Naive thymus-derived CD8-positive, alpha-beta T cell (primary cell): Measurements from ENCODE around the gene MEF2D. TPM values are rescaled to one million over a fixed set of nuclear protein-coding genes. Genes with fewer than 3 reads are reported as not detected.

Source experiments
- ATAC-seq, 2 donors: fragments of 150-1000 bp; cut with Tn5 transposase in 1 of 2; sonication (Bioruptor Pico), chemical (Tn5 transposase) in 1 of 2; 1 replicate in 1 of 2; 2 replicates in 1 of 2; pipeline ENCODE4 v1.10.0; 2021; ENCODE audit warnings: mild to moderate bottlenecking in 2 of 2, moderate library complexity in 2 of 2
- POLR2A ChIA-PET: fragments of 350-600 bp; sonication (Branson Sonifier 250); formaldehyde crosslinking; loops from one replicate; lab custom pipeline; 2021; ENCODE audit warnings: antibody characterized with exemption; lab: Charles Lee
- DNase-seq, 10 donors: peaks; one replicate each; pipeline versions ENCODE4 v3.0.0 to v3.0.0-alpha.2; 2020 to 2022
- H3K27ac Mint-ChIP-seq, 10 donors: one replicate each; pipeline ENCODE4 v1.8.0; 2020 to 2022; ENCODE audit warnings: mild to moderate bottlenecking in 10 of 10, mixed read lengths in 10 of 10, moderate library complexity in 4 of 10, inconsistent platforms in 1 of 10
- H3K27me3 Mint-ChIP-seq, 5 donors: one replicate each; pipeline ENCODE4 v1.8.0; 2021 to 2022; ENCODE audit warnings: mixed read lengths in 5 of 5
- H3K36me3 Mint-ChIP-seq, 3 donors: one replicate each; pipeline ENCODE4 v1.8.0; 2020 to 2022; ENCODE audit warnings: mixed read lengths in 3 of 3, mild to moderate bottlenecking in 2 of 3, inconsistent platforms in 1 of 3
- H3K4me1 Mint-ChIP-seq, 4 donors: one replicate each; pipeline ENCODE4 v1.8.0; 2021 to 2022; ENCODE audit warnings: mixed read lengths in 4 of 4
- H3K4me3 Mint-ChIP-seq, 10 donors: one replicate each; pipeline ENCODE4 v1.8.0; 2020 to 2022; ENCODE audit warnings: mild to moderate bottlenecking in 10 of 10, mixed read lengths in 10 of 10, moderate library complexity in 6 of 10, inconsistent platforms in 1 of 10
- H3K9me3 Mint-ChIP-seq, 9 donors: one replicate each; pipeline ENCODE4 v1.8.0; 2020 to 2022; ENCODE audit warnings: mixed read lengths in 9 of 9, mild to moderate bottlenecking in 3 of 9, inconsistent platforms in 1 of 9, moderate library complexity in 1 of 9
- polyA plus RNA-seq, 3 donors: library from polyadenylated mRNA; unstranded; fragments of 300-500 nt; fragmentation: Illumina TruSeq; gene quantifications; one replicate each; pipeline ENCODE4 v1.2.3, GENCODE V29; 2021
- total RNA-seq, 8 experiments: library from RNA in 2 of 8; stranded (reverse) in 2 of 8; gene quantifications; one replicate each; pipeline ENCODE4 v1.2.3 and lab custom pipeline; 2021 to 2026

MEF2D gene
- total and polyA plus RNA-seq, 5 experiments from 2014 or later, result 6.4 to 73.2 (median 12.6) TPM

- H3K27me3 Mint-ChIP-seq, result no peaks in the 10 kb centered on the region
- peaks cover 49 to 77% (median 75%) of the 10 kb centered on the region in 4 donors for H3K4me1 Mint-ChIP-seq
- H3K36me3 Mint-ChIP-seq, result peaks cover 0 to 16% (median 4%) of the 10 kb centered on the region in 3 donors
- DNase-seq (peak in 1 of 10 donors; percentile 42), ATAC-seq (no peak)
- peak overlapping the region; percentile 77 to 98 (median 87) for H3K4me3 Mint-ChIP-seq
- H3K9me3 Mint-ChIP-seq, result no peaks in the 10 kb centered on the region
- POLR2A ChIA-PET, result interaction anchor here (1.1 to 14.8 kb wide), 5 partner anchors 9 to 101 kb away, joined by 3 to 359 read pairs (median 13); partner anchors contain the start of gene TTC24
- H3K27ac Mint-ChIP-seq, result peak overlapping the region; percentile 64 to 99 (median 92)
Observed at GRCh38 chr1:156499194-156499841, 1.3 kb downstream of the MEF2D start.

DNA sequence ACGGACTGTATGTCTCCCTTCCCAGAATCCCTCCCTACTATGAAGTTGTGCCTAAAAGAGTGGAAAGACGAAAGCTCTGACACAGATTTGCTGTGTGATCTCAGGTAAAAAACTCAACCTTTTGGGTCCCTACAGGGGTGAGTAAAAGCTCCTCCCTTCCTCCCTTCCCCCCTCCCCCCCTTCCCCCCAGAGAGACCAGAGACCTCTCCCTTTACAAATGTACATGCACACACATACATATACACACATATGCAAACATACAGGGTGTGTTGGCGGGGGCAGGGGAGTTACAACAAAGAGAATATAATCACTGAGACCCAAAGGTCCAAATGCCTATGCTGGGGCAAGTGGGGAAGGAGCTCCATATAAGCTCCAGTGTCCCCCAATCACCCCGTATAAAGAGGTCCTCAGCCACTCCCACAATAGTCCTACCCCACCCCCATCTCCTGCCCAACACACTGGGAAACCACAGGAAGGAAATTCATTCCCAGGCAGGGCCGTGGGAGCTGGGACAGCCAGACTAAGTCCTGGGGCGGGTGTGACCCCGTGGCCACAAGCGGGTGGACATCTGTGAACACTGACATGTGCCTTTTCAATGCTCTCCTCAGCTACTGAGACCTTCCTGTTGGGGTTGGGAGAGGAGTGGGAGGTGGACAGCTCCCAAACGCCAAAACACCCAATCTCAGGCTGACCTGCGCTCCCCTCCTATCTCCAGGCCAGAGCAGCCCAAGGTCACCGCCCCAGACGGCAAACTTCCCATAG lies 2.0 kb downstream of the MEF2D start:
- peaks cover 48 to 77% (median 75%) of the 10 kb centered on the region in 4 donors for H3K4me1 Mint-ChIP-seq
- ATAC-seq, result no peak
- peak overlapping the region; percentile 77 to 98 (median 87) for H3K4me3 Mint-ChIP-seq
- peaks cover 0 to 16% (median 4%) of the 10 kb centered on the region in 3 donors for H3K36me3 Mint-ChIP-seq
- peak overlapping the region; percentile 64 to 99 (median 92) for H3K27ac Mint-ChIP-seq
- no peak for DNase-seq
- H3K9me3 Mint-ChIP-seq, result no peaks in the 10 kb centered on the region
- no peaks in the 10 kb centered on the region for H3K27me3 Mint-ChIP-seq
- POLR2A ChIA-PET, result interaction anchor here (0.5 to 14.8 kb wide), 8 partner anchors 9 to 102 kb away, joined by 3 to 359 read pairs (median 6); partner anchors contain the start of gene TTC24

GRCh38 chr1:156497743-156498431 lies 2.7 kb downstream of the MEF2D start:
- Mint-ChIP-seq H3K36me3 (peaks cover 0 to 16% (median 4%) of the 10 kb centered on the region in 3 donors), H3K27me3 (no peaks in the 10 kb centered on the region), H3K4me1 (peaks cover 45 to 77% (median 75%) of the 10 kb centered on the region in 4 donors), H3K27ac (peak overlapping the region; percentile 20 to 99 (median 90)), H3K4me3 (peak overlapping the region; percentile 77 to 98 (median 87)), H3K9me3 (no peaks in the 10 kb centered on the region)
- POLR2A ChIA-PET, result interaction anchor here (0.5 to 14.8 kb wide), 8 partner anchors 7 to 112 kb away, joined by 3 to 359 read pairs (median 10); partner anchors contain the start of gene TTC24
- DNase-seq (peak in 1 of 10 donors; percentile 31), ATAC-seq (no peak)

GRCh38 chr1:156497078-156497742 lies 3.4 kb downstream of the MEF2D start:
- DNase-seq (peak in 1 of 10 donors; percentile 50), ATAC-seq (no peak)
- Mint-ChIP-seq H3K27ac (peak overlapping the region; percentile 25 to 99 (median 90)), H3K4me3 (peak overlapping the region; percentile 77 to 98 (median 87)), H3K9me3 (no peaks in the 10 kb centered on the region), H3K36me3 (peaks cover 0 to 23% (median 4%) of the 10 kb centered on the region in 3 donors), H3K27me3 (no peaks in the 10 kb centered on the region), H3K4me1 (peaks cover 47 to 77% (median 75%) of the 10 kb centered on the region in 4 donors)
- POLR2A ChIA-PET, result interaction anchor here (0.6 to 14.8 kb wide), 7 partner anchors 8 to 112 kb away, joined by 3 to 359 read pairs (median 4); no protein-coding TSS in a partner anchor

- POLR2A ChIA-PET, result interaction anchor here (1.2 to 14.8 kb wide), 5 partner anchors 9 to 18 kb away, joined by 3 to 359 read pairs (median 6); no protein-coding TSS in a partner anchor
- Mint-ChIP-seq H3K27ac (peak overlapping the region; percentile 14 to 99 (median 90)), H3K4me3 (peak overlapping the region; percentile 38 to 98 (median 86)), H3K4me1 (peaks cover 52 to 79% (median 77%) of the 10 kb centered on the region in 4 donors), H3K36me3 (peaks cover 0 to 27% (median 4%) of the 10 kb centered on the region in 3 donors), H3K9me3 (no peaks in the 10 kb centered on the region), H3K27me3 (no peaks in the 10 kb centered on the region)
- no peak for ATAC-seq
- no peak for DNase-seq
Observed at GRCh38 chr1:156496211-156496761, 4.3 kb downstream of the MEF2D start.

GRCh38 chr1:156495401-156496140 lies 5.0 kb downstream of the MEF2D start:
- POLR2A ChIA-PET, result interaction anchor here (0.6 to 14.8 kb wide), 8 partner anchors 9 to 106 kb away, joined by 3 to 359 read pairs (median 6); partner anchors contain the start of genes GPATCH4 and TTC24
- H3K4me3 Mint-ChIP-seq, result peak overlapping the region in 9 of 10 donors; percentile 57 to 98 (median 85)
- no peaks in the 10 kb centered on the region for H3K9me3 Mint-ChIP-seq
- peak in 1 of 10 donors; percentile 26 for DNase-seq
- peaks cover 0 to 27% (median 4%) of the 10 kb centered on the region in 3 donors for H3K36me3 Mint-ChIP-seq
- no peak for ATAC-seq
- peaks cover 59 to 86% (median 83%) of the 10 kb centered on the region in 4 donors for H3K4me1 Mint-ChIP-seq
- no peaks in the 10 kb centered on the region for H3K27me3 Mint-ChIP-seq
- H3K27ac Mint-ChIP-seq, result peak overlapping the region; percentile 74 to 99 (median 92)

DNA sequence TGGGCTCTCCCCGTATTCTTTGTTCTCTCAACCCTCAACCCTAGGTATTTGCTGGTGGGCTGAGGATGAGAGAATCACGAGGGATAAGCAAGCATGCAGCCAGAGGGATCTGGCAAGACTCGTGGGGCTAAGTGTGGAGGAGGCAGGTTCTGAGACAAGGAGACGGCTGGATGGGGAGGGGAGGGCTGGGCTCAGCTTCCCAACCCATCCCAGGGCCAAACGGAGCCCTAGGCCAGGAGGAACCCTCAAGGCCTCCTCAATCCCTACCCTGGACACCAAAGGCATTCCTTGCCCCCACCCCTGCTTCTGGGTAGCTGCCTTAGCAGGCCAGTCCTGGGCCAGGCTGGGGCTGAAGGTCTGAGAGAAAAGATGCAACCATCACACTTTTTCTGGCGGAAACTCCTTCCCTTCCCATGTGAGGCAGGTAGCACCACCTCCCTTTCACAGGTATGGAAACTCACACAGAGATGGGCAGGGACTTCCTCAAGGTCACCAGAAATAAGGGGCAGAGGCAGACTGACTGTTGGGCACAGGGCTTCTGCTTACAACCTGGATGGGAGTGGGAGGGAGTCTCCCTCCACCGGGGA lies 6.2 kb downstream of the MEF2D start:
- DNase-seq, result no peak
- Mint-ChIP-seq H3K27me3 (no peaks in the 10 kb centered on the region), H3K9me3 (no peaks in the 10 kb centered on the region), H3K4me1 (peaks cover 65 to 98% (median 95%) of the 10 kb centered on the region in 4 donors), H3K36me3 (peaks cover 0 to 27% (median 4%) of the 10 kb centered on the region in 3 donors), H3K27ac (peak overlapping the region in 9 of 10 donors; percentile 69 to 99 (median 92)), H3K4me3 (peak overlapping the region; percentile 22 to 98 (median 60))
- ATAC-seq, result no peak
- POLR2A ChIA-PET, result interaction anchor here (1.2 to 14.8 kb wide), 3 partner anchors 8 to 87 kb away, joined by 3 to 359 read pairs (median 3); partner anchors contain the start of gene TTC24

DNA sequence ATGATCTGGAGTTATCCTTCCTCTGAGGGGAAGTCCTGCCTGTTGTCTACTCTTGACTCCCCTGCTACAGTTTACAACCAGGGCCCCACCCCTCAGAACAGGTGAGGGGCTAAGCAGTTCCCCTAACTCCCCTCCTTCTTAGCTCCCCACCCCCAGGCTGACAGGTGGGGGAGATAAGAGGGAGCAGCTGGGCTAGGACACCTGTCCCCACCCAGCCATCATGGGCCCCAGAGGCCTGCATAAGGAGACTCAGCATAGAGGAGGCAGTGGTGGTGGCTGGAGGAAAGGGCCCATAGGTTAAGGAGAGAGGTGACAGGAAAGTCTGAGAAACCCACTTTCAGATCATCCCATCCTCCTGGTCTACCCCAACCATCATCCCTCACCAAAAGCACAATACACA lies 6.8 kb downstream of the MEF2D start:
- peak overlapping the region in 9 of 10 donors; percentile 69 to 99 (median 87) for H3K27ac Mint-ChIP-seq
- POLR2A ChIA-PET, result interaction anchor here (1.5 to 15.0 kb wide), 3 partner anchors 5 to 88 kb away, joined by 3 to 359 read pairs (median 359); partner anchors contain the start of gene MEF2D
- H3K9me3 Mint-ChIP-seq, result no peaks in the 10 kb centered on the region
- peaks cover 0 to 27% (median 4%) of the 10 kb centered on the region in 3 donors for H3K36me3 Mint-ChIP-seq
- peak overlapping the region; percentile 50 to 80 (median 58) for H3K4me3 Mint-ChIP-seq
- ATAC-seq (no peak), DNase-seq (no peak)
- H3K4me1 Mint-ChIP-seq, result peaks cover 72 to 99% (median 99%) of the 10 kb centered on the region in 4 donors
- H3K27me3 Mint-ChIP-seq, result no peaks in the 10 kb centered on the region

DNA sequence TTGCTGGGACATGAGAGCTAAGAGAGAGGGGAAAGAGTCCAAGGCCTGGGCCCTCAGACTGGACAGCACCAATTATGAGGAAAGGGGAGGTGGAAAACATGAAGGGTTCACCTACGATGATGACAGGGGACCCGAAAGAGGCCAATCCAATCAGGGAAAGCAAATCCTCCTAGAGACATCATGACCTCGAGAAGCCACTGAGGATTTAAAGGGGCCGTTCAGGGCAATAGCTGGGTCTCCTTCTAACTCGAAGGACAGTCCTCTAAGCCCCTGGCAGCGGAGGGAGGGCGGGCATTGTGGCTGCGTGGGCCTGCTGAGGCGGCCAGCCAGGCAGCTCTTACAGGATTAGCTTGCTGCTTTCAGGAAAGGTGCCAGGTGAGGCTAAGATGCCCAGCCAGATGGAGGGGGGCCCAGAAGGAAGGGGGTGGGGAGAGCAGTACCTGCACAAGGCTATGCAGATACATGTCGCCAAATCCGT lies 7.4 kb downstream of the MEF2D start:
- peaks cover 73 to 100% (median 99%) of the 10 kb centered on the region in 4 donors for H3K4me1 Mint-ChIP-seq
- H3K36me3 Mint-ChIP-seq, result peaks cover 0 to 27% (median 4%) of the 10 kb centered on the region in 3 donors
- DNase-seq (no peak), ATAC-seq (no peak)
- H3K4me3 Mint-ChIP-seq, result peak overlapping the region; percentile 54 to 83 (median 74)
- H3K27me3 Mint-ChIP-seq, result no peaks in the 10 kb centered on the region
- POLR2A ChIA-PET, result interaction anchor here (0.7 to 15.0 kb wide), 5 partner anchors 5 to 88 kb away, joined by 3 to 359 read pairs (median 11); partner anchors contain the start of gene MEF2D
- H3K9me3 Mint-ChIP-seq, result no peaks in the 10 kb centered on the region
- peak overlapping the region; percentile 82 to 99 (median 94) for H3K27ac Mint-ChIP-seq

DNA sequence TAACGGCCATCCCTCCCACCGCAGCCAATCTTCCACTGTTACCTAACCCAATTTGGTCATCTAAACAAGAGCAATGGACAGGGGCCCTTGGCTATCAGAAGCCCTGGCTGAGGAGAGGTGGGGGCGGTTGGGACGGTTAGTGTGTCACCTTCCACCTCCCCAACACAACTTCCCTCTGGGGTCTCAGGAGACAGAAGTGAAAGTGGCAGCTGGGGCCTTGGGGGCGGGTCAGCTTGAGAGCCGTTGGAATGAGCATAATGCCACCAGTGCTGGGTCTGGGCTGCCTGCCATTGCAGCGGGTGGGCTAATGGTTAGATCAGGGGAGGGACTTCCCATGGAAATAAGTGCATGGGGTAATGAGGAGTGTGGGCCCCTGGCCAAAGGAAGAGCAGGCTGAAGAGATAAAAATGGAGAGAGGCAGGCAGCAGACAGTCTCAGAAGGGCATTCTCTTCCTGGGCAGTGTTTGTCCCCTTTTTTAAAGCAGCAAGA lies 7.9 kb downstream of the MEF2D start:
- peaks cover 0 to 27% (median 4%) of the 10 kb centered on the region in 3 donors for H3K36me3 Mint-ChIP-seq
- peak overlapping the region; percentile 82 to 99 (median 94) for H3K27ac Mint-ChIP-seq
- no peak for DNase-seq
- H3K27me3 Mint-ChIP-seq, result no peaks in the 10 kb centered on the region
- POLR2A ChIA-PET, result interaction anchor here (0.7 to 15.0 kb wide), 5 partner anchors 6 to 89 kb away, joined by 3 to 359 read pairs (median 11); partner anchors contain the start of gene MEF2D
- peak overlapping the region; percentile 54 to 83 (median 74) for H3K4me3 Mint-ChIP-seq
- H3K4me1 Mint-ChIP-seq, result peaks cover 74 to 100% (median 99%) of the 10 kb centered on the region in 4 donors
- no peaks in the 10 kb centered on the region for H3K9me3 Mint-ChIP-seq
- no peak for ATAC-seq
